GM21390 (cell line): ENCODE measurements around the gene TIMM23.
"Not testable (repeated sequence)": the region's sequence is repeated elsewhere in the genome, so short reads cannot be mapped to it uniquely, and the experiment has no call there.

Source experiments
- ATAC-seq: cut with Tn5 transposase; IDR thresholded peaks from one replicate; pipeline ENCODE4 v1.9.1; 2021; ENCODE audit not compliant: unreplicated experiment

The TIMM23 gene

DNA sequence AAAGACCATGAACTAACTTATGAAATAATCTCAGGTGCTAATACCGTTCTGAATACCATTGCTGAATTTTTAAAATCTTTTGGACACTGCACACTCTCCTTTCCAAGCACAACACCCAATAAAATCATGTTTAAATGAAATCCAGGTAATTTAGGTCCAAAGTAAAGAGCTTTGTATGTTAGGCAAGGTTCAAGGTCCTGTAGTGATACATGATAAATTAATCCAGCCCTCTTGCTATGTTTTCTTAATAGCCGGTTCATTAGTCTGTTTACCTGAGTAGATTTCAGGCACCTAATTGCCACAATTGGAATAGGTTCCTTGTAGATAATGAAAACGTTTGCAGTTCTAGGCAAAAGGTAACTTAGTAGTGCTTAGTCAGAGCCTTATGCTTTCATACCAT is 13.3 kb downstream of the TIMM23 start:
- ATAC-seq = not testable (repeated sequence)

DNA sequence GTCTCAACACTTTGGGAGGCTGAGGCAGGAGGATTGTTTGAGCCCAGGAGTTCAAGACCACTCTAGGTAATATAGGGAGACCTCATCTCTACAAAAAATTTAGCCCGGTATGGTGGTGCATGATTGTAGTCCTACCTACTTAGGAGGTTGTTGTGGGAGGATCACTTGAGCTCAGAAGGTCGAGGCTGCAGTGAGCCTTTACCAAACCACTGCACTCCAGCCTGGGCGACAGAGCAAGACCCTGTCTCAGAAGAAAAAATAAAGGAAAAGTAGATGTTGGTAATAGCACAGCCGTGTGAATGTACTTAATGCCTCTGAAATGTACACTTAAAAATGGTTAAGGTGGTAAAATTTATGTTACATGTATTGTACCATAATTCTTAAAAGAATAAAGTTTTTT is 25.3 kb downstream of the TIMM23 start:
- ATAC-seq = no peak

DNA sequence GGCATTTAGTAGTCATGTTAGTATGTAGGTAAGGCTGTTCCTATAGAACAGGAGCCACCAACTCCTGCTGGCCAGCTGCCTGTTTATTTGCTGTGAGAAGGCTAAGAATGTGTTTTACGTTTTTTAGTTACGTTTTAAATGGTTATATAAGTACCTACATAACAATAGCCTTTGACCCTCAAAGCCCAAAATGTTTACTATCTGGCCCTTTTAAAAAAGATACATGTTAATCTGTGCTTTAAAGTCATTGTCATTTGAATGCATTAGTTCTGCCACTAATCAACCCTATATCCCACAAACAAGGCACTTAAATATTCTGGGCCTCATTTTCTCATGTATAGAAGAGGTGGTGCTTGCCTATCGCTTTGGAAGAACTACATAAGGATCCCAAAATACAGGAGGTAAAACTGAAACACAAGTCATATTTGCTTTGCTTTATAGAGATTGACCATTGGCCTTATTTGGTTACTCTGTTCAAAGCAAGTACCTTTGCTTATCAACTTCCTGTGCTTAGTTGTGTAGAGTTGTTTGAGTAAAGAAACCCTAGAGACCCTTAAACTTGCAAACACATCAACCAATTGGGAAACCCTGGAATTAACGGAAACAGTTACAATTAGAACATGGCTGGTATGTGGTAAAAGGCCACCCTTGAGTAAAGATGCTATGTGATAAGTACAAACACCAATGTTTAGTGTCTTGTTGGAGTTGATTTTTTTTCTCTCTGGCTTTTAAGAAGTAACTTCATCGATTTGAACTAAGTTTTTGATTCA is 25.9 kb downstream of the TIMM23 start:
- no peak for ATAC-seq

DNA sequence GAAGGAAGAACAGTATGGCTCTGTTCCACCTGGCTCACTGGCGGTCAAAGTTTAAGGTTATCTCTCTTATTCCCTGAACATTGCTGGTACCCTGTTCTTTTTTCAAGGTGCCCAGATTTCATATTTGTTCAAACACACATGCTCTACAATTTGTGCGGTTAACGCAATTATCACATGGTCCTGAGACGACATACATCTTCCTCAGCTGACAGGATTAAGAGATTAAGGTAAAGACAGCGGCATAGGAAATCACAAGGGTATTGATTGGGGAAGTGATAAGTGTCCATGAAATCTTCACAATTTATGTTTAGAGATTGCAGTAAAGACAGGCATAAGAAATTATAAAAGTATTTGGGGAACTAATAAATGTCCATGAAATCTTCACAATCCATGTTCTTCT is 27.7 kb downstream of the TIMM23 start:
- not testable (repeated sequence) for ATAC-seq

DNA sequence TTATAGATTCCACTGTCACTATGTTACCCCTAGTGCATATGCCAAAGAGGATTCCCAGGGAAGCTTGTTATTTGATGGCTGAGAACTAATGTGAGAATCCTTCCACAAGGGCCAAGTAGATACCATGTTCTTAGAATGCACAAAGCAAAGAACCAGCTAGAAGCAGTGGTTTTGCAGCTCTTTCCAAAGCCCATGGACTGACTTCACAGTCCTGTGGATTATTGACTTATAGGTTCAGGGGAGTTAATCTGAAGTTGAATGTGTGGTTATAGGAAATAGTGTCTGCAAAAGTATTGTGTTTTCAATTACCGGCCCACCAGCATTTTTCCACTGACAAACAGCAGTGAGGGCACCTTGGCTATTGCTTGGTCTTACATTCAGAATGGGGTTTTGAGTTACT is 28.2 kb downstream of the TIMM23 start:
- ATAC-seq = no peak

DNA sequence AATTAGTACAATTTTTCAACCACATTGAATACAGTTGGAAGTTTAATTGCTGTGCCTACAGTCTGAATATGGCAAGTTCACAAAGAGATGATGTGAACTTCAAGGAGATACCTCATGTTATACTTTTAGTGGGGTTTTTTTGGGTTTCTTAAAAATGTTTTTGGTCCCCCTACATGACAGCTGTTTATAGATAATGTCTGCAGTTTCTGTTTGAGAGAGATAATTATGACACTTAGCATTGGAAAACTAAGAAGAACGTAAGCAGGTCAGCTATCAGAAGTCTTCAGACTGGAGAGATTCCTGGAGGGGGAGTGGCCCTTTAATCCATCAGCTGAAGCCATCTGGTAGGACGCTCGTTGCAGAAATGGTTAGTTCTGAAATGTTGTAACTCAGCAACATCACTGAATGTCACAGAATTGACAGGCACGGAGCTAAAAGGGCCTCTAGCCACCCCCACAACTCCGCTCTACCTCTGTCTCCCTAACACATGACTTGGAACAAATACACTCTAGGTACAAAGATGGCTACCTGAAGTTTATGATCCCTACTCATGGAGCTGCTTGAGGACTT is 29.0 kb downstream of the TIMM23 start:
- ATAC-seq = no peak

DNA sequence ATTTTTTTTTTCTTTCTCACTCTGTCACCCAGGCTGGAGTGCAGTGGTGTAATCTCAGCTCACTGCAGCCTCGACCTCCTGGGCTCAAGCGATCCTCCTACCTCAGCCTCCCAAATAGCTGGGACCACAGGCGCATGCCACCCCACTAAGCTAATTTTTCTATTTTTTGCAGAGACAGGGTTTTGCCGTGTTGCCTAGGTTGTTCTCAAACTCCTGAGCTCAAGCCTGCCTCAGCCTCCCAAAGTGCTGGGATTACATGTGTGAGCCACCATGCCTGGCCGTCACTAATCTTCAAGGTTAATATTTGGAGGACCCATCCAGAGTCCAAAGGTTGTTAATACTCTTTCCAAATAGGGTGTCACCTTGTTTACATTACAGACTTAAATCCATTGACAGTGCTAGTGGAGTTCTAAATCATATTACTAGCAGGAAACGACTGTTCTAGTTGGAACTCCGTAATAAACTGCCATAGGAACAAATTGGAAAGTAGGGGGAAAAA is 29.9 kb downstream of the TIMM23 start:
- ATAC-seq = not testable (repeated sequence)

DNA sequence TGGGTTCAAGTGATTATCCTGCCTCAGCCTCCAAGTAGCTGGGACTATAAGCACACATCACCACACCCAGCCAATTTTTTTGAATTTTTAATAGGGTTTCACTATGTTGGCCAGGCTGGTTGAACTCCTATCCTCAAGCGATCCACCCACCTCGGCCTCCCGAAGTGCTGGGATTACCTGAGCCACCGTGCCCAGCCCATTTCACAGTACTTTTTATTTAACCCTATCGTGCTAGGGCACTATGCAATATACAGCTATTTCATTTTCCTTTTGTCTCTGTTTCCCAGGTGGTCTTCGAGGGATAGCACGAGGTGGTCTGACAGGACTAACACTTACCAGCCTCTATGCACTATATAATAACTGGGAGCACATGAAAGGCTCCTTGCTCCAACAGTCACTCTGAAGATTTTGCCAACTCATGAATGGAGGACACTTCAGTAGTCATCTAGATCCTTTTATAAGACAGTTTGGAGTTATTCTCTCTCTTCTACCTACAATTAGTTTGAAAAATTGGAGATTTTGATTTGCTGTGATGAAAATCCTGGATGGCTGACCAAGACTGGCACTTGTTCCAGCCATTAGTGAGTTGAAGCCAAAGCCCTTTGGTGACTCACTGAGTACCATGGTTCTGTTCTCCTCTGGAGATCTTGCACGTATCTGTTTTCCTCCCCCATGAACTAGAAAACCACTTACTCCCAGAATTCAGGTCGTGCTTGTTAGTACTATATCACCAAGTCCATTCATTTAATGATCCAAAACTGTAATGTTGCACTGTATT is 30.8 kb downstream of the TIMM23 start:
- no peak for ATAC-seq

DNA sequence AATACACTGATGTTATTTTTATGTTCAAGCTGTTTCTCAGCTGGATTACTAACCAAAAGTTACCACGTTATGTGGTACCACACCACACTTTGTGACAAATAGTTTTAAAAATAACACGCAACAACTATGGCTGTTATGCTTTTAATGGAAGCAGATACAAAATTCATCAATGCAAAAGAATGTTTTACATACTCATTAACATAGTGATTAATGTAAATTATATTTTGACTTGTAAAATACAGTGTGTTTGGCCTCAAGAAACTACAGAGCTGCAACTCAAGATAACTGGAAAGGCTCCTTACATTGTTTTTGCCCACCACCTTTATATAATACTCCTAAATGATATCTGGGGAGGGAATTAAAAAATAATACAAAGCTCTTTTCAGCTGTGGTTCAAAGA is 32.7 kb downstream of the TIMM23 start:
- ATAC-seq = no peak

DNA sequence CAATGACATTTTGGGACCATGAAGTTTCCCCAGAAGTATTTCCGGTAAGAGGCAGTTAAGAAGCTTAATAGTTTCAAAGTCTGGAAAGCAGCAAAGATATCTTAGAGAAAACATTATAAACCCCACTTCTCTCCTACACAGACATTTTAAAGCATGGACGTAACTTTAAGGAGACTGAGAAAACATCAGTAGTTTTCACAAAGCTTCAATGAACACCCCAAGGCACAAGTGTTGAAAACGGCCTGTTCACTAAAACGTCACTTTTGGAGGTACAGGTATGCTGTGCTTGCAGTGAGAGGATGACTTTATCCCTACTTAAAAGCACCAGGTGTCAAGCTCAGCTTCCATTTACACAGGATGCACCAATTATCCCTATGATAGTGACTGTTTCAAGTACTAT is 33.1 kb downstream of the TIMM23 start:
- ATAC-seq = no peak

DNA sequence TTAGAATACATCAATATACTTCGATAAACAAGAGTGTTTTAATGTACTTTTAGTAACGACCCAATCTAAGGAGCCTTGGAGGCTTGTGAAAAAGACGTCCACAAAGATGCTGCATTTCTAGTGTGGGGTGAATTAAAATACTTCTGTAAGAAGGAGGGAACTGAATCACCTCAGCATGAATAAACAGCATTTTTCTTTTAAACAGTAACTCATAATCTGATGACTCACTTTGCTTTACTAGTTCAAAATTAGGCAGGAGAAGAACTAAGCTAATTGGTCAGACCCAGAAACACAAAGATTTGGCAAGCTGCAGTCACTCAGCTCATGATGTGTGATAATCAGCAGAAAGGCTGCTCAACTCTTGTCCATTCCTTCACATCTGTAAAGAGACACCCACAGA is 33.9 kb downstream of the TIMM23 start:
- ATAC-seq = no peak

DNA sequence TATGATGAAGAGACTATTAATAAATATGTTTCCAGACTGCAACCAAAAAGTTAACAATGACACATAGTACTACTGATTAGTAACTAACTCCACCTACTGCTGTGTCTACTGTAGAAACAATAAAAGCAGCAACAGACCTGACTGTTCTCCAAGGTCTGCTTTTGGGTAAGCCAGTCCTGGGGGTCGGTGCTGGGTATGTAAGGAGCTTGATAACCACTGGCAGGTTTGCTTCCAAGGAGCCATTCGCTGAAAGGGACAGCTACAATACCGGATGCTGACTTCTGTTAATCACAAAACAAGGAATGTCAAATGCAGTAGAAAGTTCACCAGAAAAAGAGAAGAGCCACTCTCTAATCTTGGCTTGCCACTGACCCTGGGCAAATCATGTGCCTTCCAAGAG is 40.5 kb downstream of the TIMM23 start:
- no peak for ATAC-seq

DNA sequence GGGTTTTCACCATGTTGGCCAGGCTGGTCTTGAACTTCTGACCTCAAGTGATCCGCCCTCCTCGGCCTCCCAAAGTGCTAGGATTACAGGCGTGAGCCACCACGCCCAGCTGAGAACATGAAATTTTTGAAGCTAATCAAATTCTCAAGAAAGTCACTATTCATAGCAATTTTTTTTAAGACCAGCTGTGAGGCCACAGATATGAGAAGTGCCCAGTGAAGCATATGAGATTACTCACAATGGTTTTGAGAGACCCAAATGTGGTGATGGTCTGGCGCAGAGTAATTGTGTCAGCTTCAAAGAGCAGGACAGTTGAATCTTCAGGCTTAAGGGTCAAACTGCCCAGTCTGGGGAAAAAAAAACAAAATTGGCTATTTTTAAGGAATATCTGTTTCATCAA is 41.9 kb downstream of the TIMM23 start:
- no peak for ATAC-seq

DNA sequence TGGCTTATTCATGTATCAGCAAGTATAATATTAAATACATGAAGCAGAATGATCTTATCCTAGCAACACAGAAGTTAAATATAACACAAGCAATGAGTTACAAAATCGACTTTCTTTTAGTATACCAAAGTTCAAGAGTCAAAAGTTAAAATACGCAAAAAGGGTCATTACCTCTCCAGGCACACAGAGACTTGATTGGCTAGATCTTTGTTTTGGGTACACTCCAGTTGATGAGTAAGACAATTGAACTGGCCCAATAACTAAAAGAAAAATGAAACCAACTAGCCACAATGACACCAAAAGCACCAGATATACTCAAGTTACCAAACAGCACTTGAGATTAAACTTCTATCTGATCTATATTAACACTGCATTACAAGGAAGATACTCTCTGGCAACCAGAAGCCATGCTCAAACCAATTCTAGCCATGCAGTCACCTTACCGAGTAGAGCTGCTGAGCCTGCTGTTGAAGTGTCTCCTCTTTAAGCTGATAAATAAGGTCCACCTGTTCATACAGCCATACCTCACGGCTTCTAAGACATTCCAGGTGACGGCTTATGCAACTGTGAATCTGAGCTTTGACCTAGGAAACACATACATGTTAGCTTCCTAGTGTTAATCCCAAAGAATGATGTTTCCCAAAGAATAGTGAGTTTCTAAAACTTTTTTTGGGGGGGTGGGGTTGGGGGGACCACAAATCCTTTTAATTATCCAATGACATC is 42.6 kb downstream of the TIMM23 start:
- ATAC-seq = no peak

DNA sequence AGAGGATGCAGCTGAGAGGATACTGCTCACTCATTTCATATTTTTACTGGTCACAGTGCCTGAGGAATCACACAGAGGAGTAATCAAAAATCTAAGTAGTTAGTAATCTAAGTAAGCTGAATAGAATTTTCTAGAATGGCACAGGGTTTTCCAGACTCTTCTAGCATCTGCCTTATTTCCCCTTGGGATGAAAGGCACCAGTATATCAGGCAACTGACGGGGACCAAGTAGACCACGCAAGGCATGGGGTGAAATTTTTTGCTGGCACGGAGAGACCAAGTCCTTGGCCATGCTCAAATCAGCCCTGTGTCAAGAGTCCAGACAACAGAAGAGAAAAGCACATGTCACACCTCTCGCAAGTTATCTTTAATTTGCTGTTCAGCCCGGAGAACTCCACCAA is 43.9 kb downstream of the TIMM23 start:
- no peak for ATAC-seq

DNA sequence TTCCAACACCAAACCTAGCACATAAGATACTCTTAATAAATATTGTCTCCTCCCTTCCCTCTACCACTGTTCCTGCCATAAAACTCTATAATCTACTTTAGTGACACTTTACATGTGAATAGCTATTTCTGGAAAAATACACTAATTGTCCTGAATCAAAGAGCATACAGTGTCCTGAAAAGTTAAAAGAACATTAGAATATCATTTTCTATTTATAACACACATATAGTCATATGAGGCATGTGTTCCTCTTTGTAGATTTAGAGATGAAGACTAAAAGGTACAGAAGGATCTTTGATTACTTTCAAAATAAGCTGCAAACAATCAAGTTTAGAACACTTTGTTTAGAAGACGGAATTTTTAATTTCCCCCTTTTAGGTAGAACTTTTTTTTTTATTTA is 44.5 kb downstream of the TIMM23 start:
- ATAC-seq = no peak

DNA sequence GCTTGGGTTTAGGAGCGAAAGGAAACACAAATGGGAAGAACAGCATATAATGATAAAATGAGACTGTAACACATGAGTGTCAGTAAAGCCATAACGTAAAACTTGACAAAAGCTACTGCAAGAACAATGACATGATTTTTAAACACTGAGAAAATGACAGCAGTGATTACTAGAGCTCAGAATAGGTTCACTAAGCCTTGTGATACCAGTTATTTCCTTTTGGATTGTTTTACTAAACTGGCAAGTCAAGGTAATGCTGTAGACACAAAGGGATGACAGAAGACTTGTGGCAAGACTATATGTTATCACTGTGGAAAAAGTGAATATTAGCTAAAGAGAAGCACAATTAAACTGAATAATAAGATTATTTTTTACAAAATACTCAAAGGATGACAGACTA is 45.4 kb downstream of the TIMM23 start:
- ATAC-seq = no peak

DNA sequence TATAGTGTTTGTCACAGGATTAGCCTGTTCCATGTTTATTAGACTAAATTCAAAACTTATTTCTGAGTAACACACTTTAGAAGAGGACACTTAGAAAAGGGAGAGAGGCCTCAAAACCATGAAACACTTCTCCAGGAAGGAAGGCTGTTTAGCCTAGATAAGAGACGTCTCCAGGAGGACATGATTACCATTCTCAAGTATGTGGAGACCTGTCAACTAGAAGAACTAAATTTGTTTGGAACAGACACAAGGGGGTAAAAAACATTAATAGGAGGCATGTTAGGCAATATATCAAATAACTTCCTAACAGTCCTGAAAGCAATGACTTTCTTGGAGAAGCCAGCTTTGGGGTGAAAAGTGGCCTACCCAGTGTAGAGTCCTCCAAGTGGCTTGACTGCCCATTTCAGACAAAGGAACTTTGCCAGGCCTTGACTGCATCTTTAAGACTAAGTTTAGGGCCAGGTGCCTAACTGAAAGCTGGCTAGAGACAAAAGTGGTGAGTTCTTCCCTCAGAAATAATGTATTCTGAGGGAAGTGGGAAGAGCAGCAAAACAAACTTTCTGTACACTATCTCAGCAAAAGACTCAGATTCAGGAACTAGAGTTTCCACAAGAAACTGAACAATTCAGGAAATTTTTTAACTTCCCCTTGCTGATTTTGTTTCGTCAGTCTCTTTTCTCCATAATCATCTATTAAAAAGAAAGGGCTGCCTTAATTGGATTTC is 46.3 kb downstream of the TIMM23 start:
- ATAC-seq = no peak

DNA sequence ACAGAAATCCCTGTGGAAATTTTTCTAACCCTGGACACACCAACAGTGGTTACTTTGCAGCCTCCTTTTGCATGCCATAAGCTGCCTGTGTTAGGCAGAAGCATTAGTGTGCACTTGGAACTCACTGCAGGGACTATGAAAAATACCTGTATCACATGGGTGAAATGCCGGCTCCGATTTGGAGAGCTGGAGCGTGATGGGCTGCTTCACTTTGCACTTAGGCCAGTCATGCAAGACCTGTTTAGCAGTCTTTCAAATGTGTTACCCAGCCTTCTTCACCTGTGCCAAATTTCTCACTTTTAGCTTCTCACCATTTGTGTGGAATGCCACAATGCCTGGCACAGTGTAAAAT is 46.9 kb downstream of the TIMM23 start:
- no peak for ATAC-seq

DNA sequence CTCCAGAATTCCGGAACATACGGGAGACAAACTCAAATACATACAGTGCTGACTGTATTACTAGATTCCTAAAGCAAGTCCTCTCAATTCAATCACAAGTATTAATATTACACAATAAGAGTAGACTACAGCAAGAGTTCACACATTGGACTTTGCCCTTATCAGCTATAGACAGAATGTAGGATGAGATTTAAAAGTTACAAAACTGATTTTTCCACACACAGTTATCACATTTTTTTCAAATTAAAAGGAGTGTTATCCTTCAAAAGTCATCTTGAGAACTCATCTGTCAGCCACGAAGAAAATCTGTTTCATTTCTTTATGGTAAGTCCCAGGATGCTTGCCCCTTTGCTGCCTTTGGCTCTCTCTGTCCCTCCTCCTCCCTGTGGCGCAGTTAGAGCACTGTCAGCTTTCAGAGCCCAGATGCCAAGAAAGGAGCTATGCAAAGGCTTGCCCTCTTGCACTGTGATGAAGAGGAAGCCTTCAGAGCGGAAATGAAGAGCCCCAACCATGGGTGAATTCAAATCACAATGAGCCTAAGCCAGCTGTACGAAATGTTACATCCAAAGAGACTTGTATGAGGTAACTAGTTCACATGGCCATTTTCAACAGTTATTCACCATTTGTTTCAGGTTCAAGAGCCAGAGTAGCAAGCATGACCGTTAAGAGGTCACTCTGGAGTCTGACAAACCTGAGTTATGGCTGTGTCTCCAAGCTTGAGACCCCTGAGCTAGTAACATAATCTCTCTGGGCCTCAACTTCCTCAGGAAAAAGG is 47.5 kb downstream of the TIMM23 start:
- no peak for ATAC-seq
